ENCODE measurements around the gene CDR2L. TPM values are rescaled to one million over a fixed set of nuclear protein-coding genes. Genes with fewer than 3 reads are reported as not detected.

CDR2L gene
- total and polyA plus RNA-seq, 4 donors, result 8.5 to 19.0 (median 11.2) TPM

DNA sequence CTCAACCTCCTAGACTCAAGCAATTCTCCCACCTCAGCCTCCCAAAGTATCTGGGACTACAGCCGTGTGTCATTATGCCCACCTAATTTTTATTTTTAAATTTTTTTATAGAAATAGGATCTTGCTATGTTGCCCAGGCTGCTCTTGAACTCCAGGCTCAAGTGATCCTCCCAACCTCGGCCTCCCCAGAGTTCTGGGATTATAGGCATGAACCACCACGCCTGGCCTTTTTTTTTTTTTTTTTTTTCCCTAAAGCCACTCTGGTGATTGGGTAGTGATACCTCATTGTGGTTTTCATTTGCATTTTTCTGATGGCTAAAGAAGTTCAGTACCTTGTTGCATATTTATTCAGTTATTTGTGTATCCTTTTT lies 1.2 kb upstream of the CDR2L start:
- WGBS, 2 donors, result 89 to 98% methylated on average over 3 of the region's 3 CpGs
- peaks cover 0 to 1% (median 0%) of the 10 kb centered on the region in 4 donors for H3K36me3 ChIP-seq (ENCODE audit: control insufficient read depth in 4 of 4, insufficient read depth in 4 of 4, low read length in 4 of 4)
- H3K4me3 ChIP-seq, result no peak overlapping the region
- no peak overlapping the region for H3K9ac ChIP-seq (ENCODE audit: insufficient read depth in 1 of 2, low read length in 2 of 2)
- DNase-seq, result no peak
- no peak overlapping the region for H3K27ac ChIP-seq (ENCODE audit: low read depth in 1 of 2, low read length in 1 of 2)
- H3K9me3 ChIP-seq (ENCODE audit: control insufficient read depth in 4 of 4, insufficient read depth in 3 of 4, low read length in 3 of 4), result no peaks in the 10 kb centered on the region
- no peaks in the 10 kb centered on the region for H3K27me3 ChIP-seq (ENCODE audit: control insufficient read depth in 3 of 3, insufficient read depth in 3 of 3, low read length in 2 of 3)
- peaks cover 5 to 29% (median 11%) of the 10 kb centered on the region in 5 donors for H3K4me1 ChIP-seq (ENCODE audit: control insufficient read depth in 5 of 5, insufficient read depth in 5 of 5, low read length in 5 of 5)
- ATAC-seq (ENCODE audit: insufficient read depth, low FRiP score), result no peak
- TF ChIP-seq, protein P1, sequence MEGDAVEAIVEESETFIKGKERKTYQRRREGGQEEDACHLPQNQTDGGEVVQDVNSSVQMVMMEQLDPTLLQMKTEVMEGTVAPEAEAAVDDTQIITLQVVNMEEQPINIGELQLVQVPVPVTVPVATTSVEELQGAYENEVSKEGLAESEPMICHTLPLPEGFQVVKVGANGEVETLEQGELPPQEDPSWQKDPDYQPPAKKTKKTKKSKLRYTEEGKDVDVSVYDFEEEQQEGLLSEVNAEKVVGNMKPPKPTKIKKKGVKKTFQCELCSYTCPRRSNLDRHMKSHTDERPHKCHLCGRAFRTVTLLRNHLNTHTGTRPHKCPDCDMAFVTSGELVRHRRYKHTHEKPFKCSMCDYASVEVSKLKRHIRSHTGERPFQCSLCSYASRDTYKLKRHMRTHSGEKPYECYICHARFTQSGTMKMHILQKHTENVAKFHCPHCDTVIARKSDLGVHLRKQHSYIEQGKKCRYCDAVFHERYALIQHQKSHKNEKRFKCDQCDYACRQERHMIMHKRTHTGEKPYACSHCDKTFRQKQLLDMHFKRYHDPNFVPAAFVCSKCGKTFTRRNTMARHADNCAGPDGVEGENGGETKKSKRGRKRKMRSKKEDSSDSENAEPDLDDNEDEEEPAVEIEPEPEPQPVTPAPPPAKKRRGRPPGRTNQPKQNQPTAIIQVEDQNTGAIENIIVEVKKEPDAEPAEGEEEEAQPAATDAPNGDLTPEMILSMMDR (IDR thresholded peaks at IDR 0.05; ENCODE audit: control extremely low read depth, extremely low read depth), result no peak

- TF ChIP-seq, protein P1 (IDR thresholded peaks at IDR 0.05; ENCODE audit: control extremely low read depth, extremely low read depth), result no peak
- Histone ChIP-seq H3K36me3 (ENCODE audit: control insufficient read depth in 4 of 4, insufficient read depth in 4 of 4, low read length in 4 of 4) (peaks cover 0 to 1% (median 0%) of the 10 kb centered on the region in 4 donors), H3K4me3 (peak overlapping the region; percentile 75), H3K9ac (ENCODE audit: insufficient read depth in 1 of 2, low read length in 2 of 2) (peak overlapping the region; percentile 88 to 94), H3K4me1 (ENCODE audit: control insufficient read depth in 5 of 5, insufficient read depth in 5 of 5, low read length in 5 of 5) (peaks cover 3 to 21% (median 7%) of the 10 kb centered on the region in 5 donors), H3K27ac (ENCODE audit: low read depth in 1 of 2, low read length in 1 of 2) (peak overlapping the region; percentile 90 to 96), H3K27me3 (ENCODE audit: control insufficient read depth in 3 of 3, insufficient read depth in 3 of 3, low read length in 2 of 3) (no peaks in the 10 kb centered on the region), H3K9me3 (ENCODE audit: control insufficient read depth in 4 of 4, insufficient read depth in 3 of 4, low read length in 3 of 4) (no peaks in the 10 kb centered on the region)
- DNase-seq (peak; percentile 91 to 92 (median 92)), ATAC-seq (ENCODE audit: insufficient read depth, low FRiP score) (peak; percentile 44)
- 1 to 2% methylated on average over 55 to 76 of the region's 76 CpGs for WGBS, 2 donors
These were observed 678 bp downstream of the CDR2L start for GRCh38 chr17:74987909-74988711.

DNA sequence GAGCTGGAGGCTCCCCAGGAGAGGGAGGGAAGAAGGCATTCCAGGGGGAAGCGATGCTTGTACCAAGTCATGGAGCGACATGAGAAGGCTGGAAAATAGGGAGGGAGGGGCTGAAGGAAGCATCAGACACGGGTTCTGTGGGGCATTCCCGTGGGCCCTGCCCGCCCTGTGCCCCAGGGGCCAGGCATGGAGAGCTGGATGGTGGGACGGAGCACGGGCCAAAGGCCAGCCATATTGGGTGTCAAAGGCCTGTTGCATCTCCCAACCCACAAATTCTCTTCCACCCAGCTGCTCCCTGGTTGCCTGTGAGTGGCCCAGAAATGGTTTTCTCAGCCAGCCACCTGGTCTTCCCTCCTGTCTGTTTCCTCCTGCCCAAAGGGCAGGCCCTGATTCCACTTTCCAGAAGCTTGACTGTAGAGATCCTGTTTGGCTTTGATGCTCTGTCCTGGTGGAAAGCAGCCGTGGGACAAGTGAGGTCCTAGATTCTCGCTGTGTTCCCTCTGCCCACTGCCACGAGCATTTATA lies 3.2 kb downstream of the CDR2L start:
- DNase-seq (no peak), ATAC-seq (ENCODE audit: insufficient read depth, low FRiP score) (no peak)
- Histone ChIP-seq H3K9ac (ENCODE audit: insufficient read depth in 1 of 2, low read length in 2 of 2) (no peak overlapping the region), H3K4me1 (ENCODE audit: control insufficient read depth in 5 of 5, insufficient read depth in 5 of 5, low read length in 5 of 5) (peaks cover 3 to 21% (median 7%) of the 10 kb centered on the region in 5 donors), H3K27me3 (ENCODE audit: control insufficient read depth in 3 of 3, insufficient read depth in 3 of 3, low read length in 2 of 3) (no peaks in the 10 kb centered on the region), H3K36me3 (ENCODE audit: control insufficient read depth in 4 of 4, insufficient read depth in 4 of 4, low read length in 4 of 4) (peaks cover 0 to 1% (median 0%) of the 10 kb centered on the region in 4 donors), H3K27ac (ENCODE audit: low read depth in 1 of 2, low read length in 1 of 2) (peak overlapping the region in 1 of 2 donors; percentile 43), H3K9me3 (ENCODE audit: control insufficient read depth in 4 of 4, insufficient read depth in 3 of 4, low read length in 3 of 4) (no peaks in the 10 kb centered on the region), H3K4me3 (no peak overlapping the region)
- TF ChIP-seq, protein P1 (IDR thresholded peaks at IDR 0.05; ENCODE audit: control extremely low read depth, extremely low read depth), result no peak
- WGBS, 2 donors, result 89% methylated on average over 10 of the region's 10 CpGs

All from lung (tissue), 12 donors.